GM21619 (cell line): ENCODE measurements around the gene SPATA21.

Experiments
- ATAC-seq: cut with Tn5 transposase; IDR thresholded peaks from one replicate; pipeline ENCODE4 v1.9.1; 2021; ENCODE audit not compliant: unreplicated experiment

The SPATA21 gene

DNA sequence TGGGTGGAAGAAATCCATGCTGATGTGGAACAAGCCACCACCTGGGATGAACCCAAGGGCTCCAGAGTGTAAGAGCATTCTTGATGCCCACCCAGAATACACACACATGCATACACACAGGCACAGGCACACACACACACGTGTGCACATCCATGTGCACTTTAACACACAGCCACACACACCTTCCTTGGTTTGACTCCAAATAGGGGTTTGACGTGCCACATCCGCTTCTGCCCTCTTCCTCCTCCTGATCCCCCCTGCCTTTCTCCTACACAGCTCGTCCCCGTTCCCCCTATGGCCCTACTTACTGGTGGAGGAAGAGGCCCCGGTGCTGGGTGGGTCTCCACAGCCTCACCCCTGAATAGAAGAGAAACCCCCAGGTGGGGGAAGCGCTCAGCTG is 16.0 kb downstream of the SPATA21 start:
- ATAC-seq: no peak

DNA sequence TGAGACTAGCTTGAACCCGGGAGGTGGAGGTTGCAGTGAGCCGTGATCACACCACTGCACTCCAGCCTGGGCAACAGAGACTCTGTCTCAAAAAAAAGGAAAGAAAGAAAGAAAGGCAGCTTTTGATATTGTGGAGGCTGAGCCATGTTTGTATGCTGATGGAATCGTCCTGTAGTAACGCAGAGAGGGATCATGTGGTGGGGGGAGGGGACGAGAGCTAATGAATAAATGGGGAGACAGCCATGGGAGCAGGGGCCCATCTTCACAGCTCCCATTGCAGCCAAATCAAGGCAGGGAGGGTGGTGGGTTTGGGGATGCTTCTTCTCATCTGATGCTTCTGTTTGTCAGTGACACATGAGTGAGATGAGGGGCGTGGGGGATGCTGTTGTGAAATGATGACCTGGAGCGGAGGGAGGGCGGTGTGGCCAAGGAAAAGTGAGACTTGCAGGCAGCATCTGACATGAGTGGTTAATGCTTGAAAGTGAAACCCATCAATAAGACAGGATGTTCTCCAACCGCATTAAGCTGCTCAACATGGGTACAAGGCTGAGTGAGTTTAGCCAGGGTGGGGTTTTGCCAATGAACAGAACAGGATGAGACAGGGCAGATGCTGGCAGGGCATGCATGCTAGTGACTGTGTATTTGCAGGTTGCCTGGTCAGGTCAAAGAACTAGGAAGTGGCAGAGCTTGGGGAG is 16.7 kb downstream of the SPATA21 start:
- ATAC-seq: peak; percentile 98

DNA sequence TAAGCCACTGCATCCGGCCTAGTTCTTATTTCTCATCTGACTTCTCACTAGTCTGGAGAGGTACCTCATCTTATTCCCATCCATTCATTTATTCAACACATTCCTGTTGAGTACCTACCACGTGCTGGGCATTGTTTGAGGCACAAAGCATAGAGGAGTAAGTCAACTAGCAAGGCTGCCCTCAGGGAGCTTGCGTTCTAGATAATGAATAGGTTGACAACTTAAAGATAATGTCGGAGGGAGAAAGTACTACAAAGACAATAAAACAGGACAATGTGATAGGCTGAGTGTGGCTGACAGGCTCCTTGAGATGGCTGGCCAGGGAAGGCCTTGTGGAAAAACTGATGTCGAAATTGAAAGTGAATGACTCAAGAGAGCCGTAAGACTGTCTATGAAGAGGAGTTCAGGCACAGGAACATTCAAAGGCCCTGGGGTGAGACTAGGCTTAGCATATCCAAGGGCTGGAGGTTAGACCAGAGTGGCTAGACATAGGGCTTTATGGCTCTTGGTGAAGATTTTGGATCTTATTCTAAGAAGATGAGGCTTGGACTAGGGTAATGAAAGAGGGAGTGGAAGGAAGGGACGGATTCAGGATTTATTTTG is 18.3 kb downstream of the SPATA21 start:
- no peak for ATAC-seq

DNA sequence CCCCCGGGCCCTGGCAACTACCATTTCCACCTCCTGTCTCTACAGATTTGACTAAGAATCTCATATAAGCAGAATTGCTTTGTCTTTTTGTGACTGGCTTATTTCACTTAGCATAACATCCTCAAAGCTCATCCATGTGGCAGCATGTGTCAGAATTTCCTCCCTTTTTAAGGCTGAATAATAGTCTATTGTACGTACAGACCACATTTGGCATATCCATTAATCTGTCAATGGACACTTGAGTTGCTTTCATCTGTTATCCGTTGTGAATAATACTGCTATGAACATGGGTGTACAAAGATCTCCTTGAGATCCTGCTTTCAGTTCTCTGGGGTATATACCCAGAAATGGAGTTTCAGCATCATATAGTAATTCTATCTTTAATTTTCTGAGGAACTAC is 24.0 kb downstream of the SPATA21 start:
- no peak for ATAC-seq

DNA sequence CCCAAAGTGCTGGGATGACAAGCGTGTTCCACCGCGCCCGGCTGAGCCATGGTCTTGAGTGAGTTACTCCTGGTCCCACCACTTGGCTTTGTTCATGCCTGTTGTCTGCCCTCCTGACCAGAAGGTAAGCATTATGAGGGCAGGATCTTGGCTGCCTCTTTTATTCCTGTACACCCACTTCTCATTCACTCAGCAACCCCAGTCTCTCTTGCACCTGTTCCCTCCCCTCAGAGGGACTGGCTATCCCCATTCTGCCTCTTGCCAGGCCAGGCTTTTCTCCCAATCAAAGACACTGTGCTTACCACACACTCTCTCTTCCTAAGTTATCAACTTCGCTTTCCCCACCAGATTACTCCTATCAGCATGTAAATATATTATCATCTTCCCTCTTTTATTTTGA is 26.4 kb downstream of the SPATA21 start:
- no peak for ATAC-seq

GRCh38 chr1:16409536-16410152 is 27.6 kb downstream of the SPATA21 start:
- no peak for ATAC-seq

- ATAC-seq: no peak
Measured at GRCh38 chr1:16406868-16407267, 30.4 kb downstream of the SPATA21 start.

GRCh38 chr1:16405441-16405840 is 31.8 kb downstream of the SPATA21 start:
- ATAC-seq: no peak

GRCh38 chr1:16402742-16403141 is 34.5 kb downstream of the SPATA21 start:
- no peak for ATAC-seq

GRCh38 chr1:16398371-16398953 is 38.8 kb downstream of the SPATA21 start:
- ATAC-seq: no peak

DNA sequence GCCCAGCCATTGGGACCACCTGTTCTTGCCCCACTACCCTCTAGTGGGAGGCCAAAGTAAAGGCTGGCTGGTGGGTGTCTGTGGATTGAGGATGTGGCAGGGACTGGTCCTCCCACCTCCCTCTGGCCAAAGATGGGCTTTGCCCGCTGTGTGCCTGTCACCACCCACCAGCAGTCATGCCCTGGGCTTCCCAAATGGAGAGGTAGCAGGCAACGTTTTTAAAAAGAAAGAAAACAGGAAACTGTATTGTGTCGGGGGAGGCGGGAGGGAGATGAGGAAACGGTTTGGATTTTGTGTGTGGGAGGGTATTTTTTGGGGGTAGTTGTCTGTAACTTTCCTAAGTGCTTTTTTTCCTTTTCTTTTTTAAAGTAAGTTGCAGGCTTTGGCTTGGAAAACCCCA is 40.1 kb downstream of the SPATA21 start:
- ATAC-seq: no peak

- ATAC-seq: no peak
Measured at GRCh38 chr1:16396591-16396990, 40.6 kb downstream of the SPATA21 start.

DNA sequence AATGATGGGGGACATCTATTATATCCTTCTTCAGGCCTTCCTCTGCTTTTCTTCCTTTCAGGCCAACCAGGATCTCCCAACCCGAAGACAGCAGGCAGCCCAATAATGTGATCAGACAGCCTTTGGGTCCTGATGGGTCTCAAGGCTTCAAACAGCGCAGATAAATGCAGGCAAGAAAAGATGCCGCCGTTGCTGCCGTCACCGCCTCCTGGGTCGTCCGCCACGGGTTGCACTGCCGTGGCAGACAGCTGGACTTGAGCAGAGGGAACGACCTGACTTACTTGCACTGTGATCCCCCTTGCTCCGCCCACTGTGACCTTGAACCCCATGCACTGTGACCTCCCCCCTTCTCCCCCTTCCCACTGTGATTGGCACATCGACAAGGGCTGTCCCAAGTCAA is 42.2 kb downstream of the SPATA21 start:
- ATAC-seq: no peak

GRCh38 chr1:16393570-16394521 is 43.4 kb downstream of the SPATA21 start:
- no peak for ATAC-seq

DNA sequence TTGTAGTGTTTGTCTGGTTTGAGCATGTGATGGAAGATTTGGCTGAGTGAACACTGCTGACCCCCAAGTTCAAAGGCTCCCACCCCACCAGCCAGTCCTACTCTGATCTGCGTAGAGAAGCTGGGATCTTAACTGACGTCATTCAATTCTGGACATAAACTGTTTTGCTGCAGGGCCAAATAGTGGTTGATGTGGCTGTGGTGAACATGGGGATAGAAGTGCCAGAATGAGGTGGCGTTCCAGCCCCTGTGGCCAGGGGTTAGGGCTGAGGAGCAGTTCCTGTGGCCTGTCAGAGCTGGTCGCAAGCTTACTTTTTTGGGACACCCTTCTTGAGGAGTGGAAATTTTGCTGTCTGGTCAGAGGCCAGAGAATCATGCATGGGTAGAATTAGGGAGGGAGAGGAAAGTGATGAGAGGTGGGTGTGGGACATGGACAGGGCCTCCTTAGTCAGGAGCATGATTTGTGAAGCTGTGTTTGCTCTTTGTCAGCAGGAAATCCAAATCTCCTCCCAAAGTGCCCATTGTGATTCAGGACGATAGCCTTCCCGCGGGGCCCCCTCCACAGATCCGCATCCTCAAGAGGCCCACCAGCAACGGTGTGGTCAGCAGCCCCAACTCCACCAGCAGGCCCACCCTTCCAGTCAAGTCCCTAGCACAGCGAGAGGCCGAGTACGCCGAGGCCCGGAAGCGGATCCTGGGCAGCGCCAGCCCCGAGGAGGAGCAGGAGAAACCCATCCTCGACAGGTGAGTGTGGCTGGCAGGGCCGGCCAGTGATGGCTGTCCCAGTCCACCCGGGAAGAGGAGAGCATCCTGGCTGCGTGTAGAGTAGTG is 44.3 kb downstream of the SPATA21 start:
- no peak for ATAC-seq

GRCh38 chr1:16391411-16391810 is 45.8 kb downstream of the SPATA21 start:
- no peak for ATAC-seq

- ATAC-seq: no peak
Measured at GRCh38 chr1:16387201-16388188, 49.7 kb downstream of the SPATA21 start.

- no peak for ATAC-seq
Measured at GRCh38 chr1:16386454-16387113, 50.6 kb downstream of the SPATA21 start.
